ENCODE measurements around the gene SCLT1. TPM values are rescaled to one million over a fixed set of nuclear protein-coding genes. Genes with fewer than 3 reads are reported as not detected.

The SCLT1 gene
- total RNA-seq, 1 experiment from 2014 or later: 11.3 TPM

DNA sequence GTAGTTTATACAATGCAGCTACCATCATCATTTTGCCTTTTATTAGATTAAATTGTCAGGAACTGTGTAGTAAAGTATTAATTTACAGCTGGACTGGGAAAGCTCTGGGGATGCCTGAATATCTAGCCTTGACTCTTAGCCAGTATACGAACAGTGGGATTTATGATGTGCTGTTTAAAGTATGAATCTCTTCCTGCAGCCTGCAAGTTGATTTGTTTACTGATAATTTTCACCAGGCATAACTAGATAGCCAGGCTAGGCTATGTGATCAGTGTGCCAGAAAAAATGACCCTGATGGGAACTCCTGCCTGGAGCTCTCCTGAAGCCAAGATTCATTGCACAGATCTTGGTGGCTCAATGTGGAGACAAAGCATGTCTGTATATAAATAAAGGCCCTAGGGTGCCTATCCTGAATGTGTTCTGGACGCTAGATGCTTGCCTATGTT lies 119.2 kb downstream of the SCLT1 start:
- Histone ChIP-seq H3K23ac (ENCODE audit: insufficient read length, low read depth, low read length) (no peak overlapping the region), H3K14ac (ENCODE audit: insufficient read depth, low read length) (no peak overlapping the region), H2AFZ (ENCODE audit: low read length) (no peak overlapping the region), H4K91ac (ENCODE audit: insufficient read length, low read depth, low read length) (no peak overlapping the region), H3K79me1 (ENCODE audit: insufficient read depth, low read depth, low read length, poor library complexity, severe bottlenecking) (no peaks in the 10 kb centered on the region), H2BK5ac (ENCODE audit: insufficient read length, low read length) (no peak overlapping the region), H2BK15ac (ENCODE audit: low read depth, low read length) (no peak overlapping the region), H2AK5ac (ENCODE audit: insufficient read length, low read length) (no peak overlapping the region), H3K9ac (ENCODE audit: extremely low read depth, insufficient read length, low read length) (no peak overlapping the region), H3K9me3 (ENCODE audit: control insufficient read depth, low read depth, low read length) (no peaks in the 10 kb centered on the region), H3K18ac (ENCODE audit: insufficient read length, low read depth, low read length) (no peak overlapping the region), H3K4me2 (ENCODE audit: insufficient read depth, insufficient read length, low read length) (no peak overlapping the region), H4K8ac (replicated peaks; ENCODE audit: insufficient read length, low read depth, low read length) (no peak overlapping the region), H2BK20ac (ENCODE audit: low read depth, low read length, poor library complexity, severe bottlenecking) (no peak overlapping the region), H2BK120ac (ENCODE audit: low read depth, low read length, poor library complexity, severe bottlenecking) (no peak overlapping the region), H3K4ac (ENCODE audit: low read depth, low read length) (no peak overlapping the region), H3K27me3 (ENCODE audit: insufficient read depth, low read length) (no peaks in the 10 kb centered on the region), H2BK12ac (ENCODE audit: insufficient read length, low read depth, low read length) (no peak overlapping the region), H3K23me2 (ENCODE audit: insufficient read length, low read depth, low read length, poor library complexity, severe bottlenecking) (no peaks in the 10 kb centered on the region), H3K79me2 (ENCODE audit: insufficient read depth, low read length) (no peaks in the 10 kb centered on the region), H4K5ac (ENCODE audit: insufficient read length, low read depth, low read length) (no peak overlapping the region), H3T11ph (ENCODE audit: low read length) (no peak overlapping the region), H4K20me1 (ENCODE audit: control insufficient read depth, insufficient read depth, insufficient read length) (no peaks in the 10 kb centered on the region), H3K4me1 (ENCODE audit: insufficient read depth, low read length) (no peaks in the 10 kb centered on the region), H3K56ac (ENCODE audit: insufficient read length, low read depth, low read length) (no peak overlapping the region), H3K27ac (ENCODE audit: insufficient read length, low read depth, low read length) (no peak overlapping the region)
- Mint-ChIP-seq H3K4me3 (no peak overlapping the region), H3K27ac (no peak overlapping the region), H3K9me3 (no peaks in the 10 kb centered on the region), H3K27me3 (ENCODE audit: low read depth) (no peaks in the 10 kb centered on the region), H3K36me3 (ENCODE audit: insufficient read depth in 1 of 3, low read depth in 3 of 3) (peaks cover 0 to under 1% (median under 1%) of the 10 kb centered on the region in 3 experiments; a peak in 3 of 7 replicates), H3K4me1 (no peaks in the 10 kb centered on the region)
- TF ChIP-seq, protein P1, sequence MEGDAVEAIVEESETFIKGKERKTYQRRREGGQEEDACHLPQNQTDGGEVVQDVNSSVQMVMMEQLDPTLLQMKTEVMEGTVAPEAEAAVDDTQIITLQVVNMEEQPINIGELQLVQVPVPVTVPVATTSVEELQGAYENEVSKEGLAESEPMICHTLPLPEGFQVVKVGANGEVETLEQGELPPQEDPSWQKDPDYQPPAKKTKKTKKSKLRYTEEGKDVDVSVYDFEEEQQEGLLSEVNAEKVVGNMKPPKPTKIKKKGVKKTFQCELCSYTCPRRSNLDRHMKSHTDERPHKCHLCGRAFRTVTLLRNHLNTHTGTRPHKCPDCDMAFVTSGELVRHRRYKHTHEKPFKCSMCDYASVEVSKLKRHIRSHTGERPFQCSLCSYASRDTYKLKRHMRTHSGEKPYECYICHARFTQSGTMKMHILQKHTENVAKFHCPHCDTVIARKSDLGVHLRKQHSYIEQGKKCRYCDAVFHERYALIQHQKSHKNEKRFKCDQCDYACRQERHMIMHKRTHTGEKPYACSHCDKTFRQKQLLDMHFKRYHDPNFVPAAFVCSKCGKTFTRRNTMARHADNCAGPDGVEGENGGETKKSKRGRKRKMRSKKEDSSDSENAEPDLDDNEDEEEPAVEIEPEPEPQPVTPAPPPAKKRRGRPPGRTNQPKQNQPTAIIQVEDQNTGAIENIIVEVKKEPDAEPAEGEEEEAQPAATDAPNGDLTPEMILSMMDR (conservative IDR thresholded peaks at IDR 0.05): no peak
- WGBS (ENCODE audit: extremely low coverage, insufficient read length, low lambda C conversion rate): no CpG with 5 or more reads among the region's 2 CpGs
- DNase-seq: no peak
